GM23248 (cell line): ENCODE results near the gene GGT6.
"Not testable (repeated sequence)": the region's sequence is repeated elsewhere in the genome, so short reads cannot be mapped to it uniquely, and the experiment has no call there.

Experiments
- EZH2 ChIP-seq: fragments of 200-600 bp; sonication (generic); IDR thresholded peaks from 2 replicates; pipeline ENCODE4 v1.6.1; 2018; ENCODE audit warnings: antibody characterized with exemption, mild to moderate bottlenecking; ENCODE audit not compliant: insufficient read depth, poor library complexity, severe bottlenecking
- EZH2phosphoT487 ChIP-seq: fragments of 200-600 bp; sonication (generic); IDR thresholded peaks from 2 replicates; pipeline ENCODE4 v1.6.1; 2018; ENCODE audit warnings: antibody characterized with exemption, moderate library complexity, mild to moderate bottlenecking, low read depth; ENCODE audit not compliant: insufficient read depth

DNA sequence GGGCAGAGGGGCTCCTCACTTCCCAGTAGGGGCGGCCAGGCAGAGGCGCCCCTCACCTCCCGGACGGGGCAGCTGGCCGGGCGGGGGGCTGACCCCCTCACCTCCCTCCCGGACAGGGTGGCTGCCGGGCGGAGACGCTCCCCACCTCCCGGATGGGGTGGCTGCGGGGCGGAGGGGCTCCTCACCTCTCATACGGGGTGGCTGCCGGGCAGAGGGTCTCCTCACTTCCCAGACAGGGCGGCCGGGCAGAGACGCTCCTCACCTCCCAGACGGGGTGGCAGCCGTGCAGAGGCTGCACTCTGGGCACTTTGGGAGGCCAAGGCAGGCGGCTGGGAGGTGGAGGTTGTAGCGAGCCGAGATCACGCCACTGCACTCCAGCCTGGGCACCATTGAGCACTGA, 18.0 kb upstream of the GGT6 start:
- TF ChIP-seq EZH2, EZH2phosphoT487: not testable (repeated sequence)
